Dermis blood vessel endothelial cell (primary cell): Measurements from ENCODE around the gene RNF4. TPM values are rescaled to one million over a fixed set of nuclear protein-coding genes. Genes with fewer than 3 reads are reported as not detected.
"Not testable (repeated sequence)": the region's sequence is repeated elsewhere in the genome, so short reads cannot be mapped to it uniquely, and the experiment has no call there.

Experiments
- DNase-seq: peaks from one replicate; pipeline ENCODE4 v3.0.0; 2010
- total RNA-seq: library from RNA; depleted of rRNA; stranded (reverse); fragments of >200 nt; gene quantifications from 2 replicates; pipeline ENCODE4 v1.2.3, GENCODE V29; 2014

RNF4 gene
- total RNA-seq, 1 donor from 2014 or later: 85.4 TPM

GRCh38 chr4:2458546-2459491, 10.1 kb upstream of the RNF4 start:
- no peak for DNase-seq

GRCh38 chr4:2459589-2460349, 9.1 kb upstream of the RNF4 start:
- DNase-seq: no peak

GRCh38 chr4:2461246-2461960, 7.5 kb upstream of the RNF4 start:
- no peak for DNase-seq

- DNase-seq: peak; percentile 86
These were observed 6.5 kb upstream of the RNF4 start for GRCh38 chr4:2462218-2462991.

GRCh38 chr4:2462992-2463762, 5.7 kb upstream of the RNF4 start:
- DNase-seq: no peak

GRCh38 chr4:2465032-2465431, 3.9 kb upstream of the RNF4 start:
- no peak for DNase-seq

GRCh38 chr4:2465544-2465943, 3.4 kb upstream of the RNF4 start:
- not testable (repeated sequence) for DNase-seq

GRCh38 chr4:2469192-2469984, 482 bp downstream of the RNF4 start:
- DNase-seq: peak; percentile 51

GRCh38 chr4:2470791-2471190, 1.9 kb downstream of the RNF4 start:
- no peak for DNase-seq

- no peak for DNase-seq
These were observed 3.3 kb downstream of the RNF4 start for GRCh38 chr4:2472187-2472586.

GRCh38 chr4:2478229-2478628, 9.3 kb downstream of the RNF4 start:
- no peak for DNase-seq

GRCh38 chr4:2480649-2481048, 11.7 kb downstream of the RNF4 start:
- no peak for DNase-seq

- DNase-seq: no peak
These were observed 13.3 kb downstream of the RNF4 start for GRCh38 chr4:2482192-2482591.

- peak; percentile 81 for DNase-seq
These were observed 13.8 kb downstream of the RNF4 start for GRCh38 chr4:2482693-2483092.

GRCh38 chr4:2483237-2483636, 14.3 kb downstream of the RNF4 start:
- DNase-seq: no peak

- DNase-seq: no peak
These were observed 15.3 kb downstream of the RNF4 start for GRCh38 chr4:2484185-2484584.

GRCh38 chr4:2484993-2485392, 16.1 kb downstream of the RNF4 start:
- DNase-seq: peak; percentile 76

- DNase-seq: no peak
These were observed 17.1 kb downstream of the RNF4 start for GRCh38 chr4:2485956-2486355.

- no peak for DNase-seq
These were observed 18.1 kb downstream of the RNF4 start for GRCh38 chr4:2486981-2487380.

GRCh38 chr4:2487632-2488031, 18.7 kb downstream of the RNF4 start:
- no peak for DNase-seq
